MM.1S (cell line): ENCODE results near the gene ANKLE1.

ENCODE experiments used
- DNase-seq: peaks from one replicate; pipeline ENCODE4 v3.0.0-alpha.2; 2015
- H2AFZ ChIP-seq: fragments of 300-600 bp; sonication (generic); 2 replicates; pipeline ENCODE4 v1.6.0; 2016; ENCODE audit warnings: antibody characterized with exemption, low read length
- H3F3A ChIP-seq: fragments of 300-600 bp; sonication (generic); 2 replicates; pipeline ENCODE4 v1.6.1; 2016; ENCODE audit warnings: mild to moderate bottlenecking, antibody characterized with exemption, low read length, moderate library complexity, mixed read lengths; ENCODE audit not compliant: insufficient read depth
- H3K27ac ChIP-seq: fragments of 300-600 bp; sonication (generic); 2 replicates; pipeline ENCODE4 v1.5.1; 2016; ENCODE audit warnings: mild to moderate bottlenecking, low read length
- H3K27me3 ChIP-seq: fragments of 300-600 bp; sonication (generic); replicated peaks from 2 replicates; pipeline ENCODE4 v1.6.0; 2016; ENCODE audit warnings: low read length; ENCODE audit not compliant: insufficient read depth
- H3K36me3 ChIP-seq: fragments of 300-600 bp; sonication (generic); replicated peaks from 2 replicates; pipeline ENCODE4 v1.6.1; 2016; ENCODE audit warnings: mild to moderate bottlenecking, low read length, mixed read lengths; ENCODE audit not compliant: insufficient read depth
- H3K4me1 ChIP-seq: fragments of 300-600 bp; sonication (generic); 2 replicates; pipeline ENCODE4 v1.6.1; 2016; ENCODE audit warnings: low read length, mixed read lengths
- H3K4me2 ChIP-seq: fragments of 300-600 bp; sonication (generic); 2 replicates; pipeline ENCODE4 v1.6.0; 2016; ENCODE audit warnings: low read depth, low read length
- H3K4me3 ChIP-seq: fragments of 300-600 bp; sonication (generic); 2 replicates; pipeline ENCODE4 v1.5.1; 2016; ENCODE audit warnings: low read length, mixed read lengths
- H3K79me2 ChIP-seq: fragments of 300-600 bp; sonication (generic); 2 replicates; pipeline ENCODE4 v1.6.1; 2016; ENCODE audit warnings: mixed run types, low read length, mixed read lengths
- H3K9ac ChIP-seq: fragments of 300-600 bp; sonication (generic); 2 replicates; pipeline ENCODE4 v1.6.1; 2016; ENCODE audit warnings: low read length, mixed read lengths
- H3K9me2 ChIP-seq: fragments of 300-600 bp; sonication (generic); replicated peaks from 2 replicates; pipeline ENCODE4 v1.6.1; 2016; ENCODE audit warnings: mild to moderate bottlenecking, low read length, mixed read lengths; ENCODE audit not compliant: insufficient read depth
- H3K9me3 ChIP-seq: fragments of 300-600 bp; sonication (generic); replicated peaks from 2 replicates; pipeline ENCODE4 v1.6.1; 2016; ENCODE audit warnings: mild to moderate bottlenecking, low read length, mixed read lengths; ENCODE audit not compliant: insufficient read depth
- H4K20me1 ChIP-seq: fragments of 300-600 bp; sonication (generic); 2 replicates; pipeline ENCODE4 v1.6.1; 2016; ENCODE audit warnings: mild to moderate bottlenecking, low read length, moderate library complexity, mixed read lengths; ENCODE audit not compliant: insufficient read depth
- CTCF ChIP-seq: fragments of 300-600 bp; sonication (generic); IDR thresholded peaks from 2 replicates; pipeline ENCODE4 v1.5.1; 2016; ENCODE audit warnings: antibody characterized with exemption, low read length, mixed read lengths
- EZH2 ChIP-seq: fragments of 300-600 bp; sonication (generic); optimal IDR thresholded peaks from 2 replicates; pipeline ENCODE3; 2017; ENCODE audit warnings: low read depth, mild to moderate bottlenecking, antibody characterized with exemption, low read length, mixed read lengths
- EZH2phosphoT487 ChIP-seq: fragments of 300-600 bp; sonication (generic); IDR thresholded peaks from 2 replicates; pipeline ENCODE4 v1.6.1; 2018; ENCODE audit warnings: antibody characterized with exemption, low read length

Gene ANKLE1

GRCh38 chr19:17286752-17287151 lies 5.1 kb downstream of the ANKLE1 start:
- H4K20me1 ChIP-seq = no peaks in the 10 kb centered on the region
- no peaks in the 10 kb centered on the region for H3K36me3 ChIP-seq
- no peak overlapping the region for H3K9ac ChIP-seq
- H3K9me2 ChIP-seq = no peaks in the 10 kb centered on the region
- peaks cover 6% of the 10 kb centered on the region; the same call in 1 of the 2 replicates for H3K4me1 ChIP-seq
- no peak overlapping the region for H2AFZ ChIP-seq
- no peak overlapping the region for H3K4me3 ChIP-seq
- peaks cover 33% of the 10 kb centered on the region for H3K27me3 ChIP-seq
- DNase-seq = no peak
- H3K9me3 ChIP-seq = no peaks in the 10 kb centered on the region
- no peak overlapping the region for H3K4me2 ChIP-seq
- TF ChIP-seq EZH2 = no peak
- TF ChIP-seq CTCF = no peak
- no peak for TF ChIP-seq EZH2phosphoT487
- H3K79me2 ChIP-seq = no peaks in the 10 kb centered on the region
- H3F3A ChIP-seq = no peaks in the 10 kb centered on the region
- no peak overlapping the region for H3K27ac ChIP-seq

GRCh38 chr19:17289489-17289888 lies 7.8 kb downstream of the ANKLE1 start:
- Histone ChIP-seq H3K27ac (no peak overlapping the region), H3K4me2 (no peak overlapping the region), H3K9me2 (no peaks in the 10 kb centered on the region), H3K4me1 (no peaks in the 10 kb centered on the region), H3F3A (no peaks in the 10 kb centered on the region), H3K79me2 (peaks cover 6% of the 10 kb centered on the region; the same call in 1 of the 2 replicates), H2AFZ (no peak overlapping the region), H3K9ac (no peak overlapping the region), H3K36me3 (no peaks in the 10 kb centered on the region), H3K4me3 (no peak overlapping the region), H3K9me3 (no peaks in the 10 kb centered on the region), H4K20me1 (no peaks in the 10 kb centered on the region), H3K27me3 (peaks cover 19% of the 10 kb centered on the region)
- DNase-seq = peak; percentile 48
- TF ChIP-seq EZH2phosphoT487 (no peak), CTCF (no peak), EZH2 (no peak)

GRCh38 chr19:17292301-17293074 lies 10.8 kb downstream of the ANKLE1 start:
- peak overlapping the region; percentile 24; the same call in 1 of the 2 replicates for H3K27ac ChIP-seq
- DNase-seq = peak; percentile 89

More at GRCh38 chr19:17292301-17293074, 10.8 kb downstream of the ANKLE1 start:
- peaks cover 7% of the 10 kb centered on the region; the same call in 1 of the 2 replicates for H3K79me2 ChIP-seq
- H3K4me3 ChIP-seq = peak overlapping the region; percentile 83
- H3K4me2 ChIP-seq = peak overlapping the region; percentile 93
- no peaks in the 10 kb centered on the region for H3K4me1 ChIP-seq
- no peaks in the 10 kb centered on the region for H3K36me3 ChIP-seq
- H3K27me3 ChIP-seq = peaks cover 15% of the 10 kb centered on the region
- H3K9me3 ChIP-seq = no peaks in the 10 kb centered on the region
- H4K20me1 ChIP-seq = no peaks in the 10 kb centered on the region
- H3K9me2 ChIP-seq = no peaks in the 10 kb centered on the region
- TF ChIP-seq EZH2phosphoT487 (no peak), CTCF (peak; percentile 71), EZH2 (no peak)
- peak overlapping the region; percentile 94 for H2AFZ ChIP-seq
- H3K9ac ChIP-seq = peak overlapping the region; percentile 40; the same call in 1 of the 2 replicates
- H3F3A ChIP-seq = no peaks in the 10 kb centered on the region
